Small intestine (tissue), 16 donors: ENCODE data around the gene PLAAT5. TPM values are rescaled to one million over a fixed set of nuclear protein-coding genes. Genes with fewer than 3 reads are reported as not detected.

Experiments
- DNase-seq, 2 donors: peaks; one replicate each; pipeline versions ENCODE4 v3.0.0 to v3.0.0-alpha.2; 2013
- FAIRE-seq: peaks from 2 replicates; lab custom pipeline; 2012; peaks lifted over from hg19 to GRCh38; lab: Jason Lieb, UNC
- H3K27ac ChIP-seq, 3 donors: one replicate each; pipeline ENCODE4 v1.5.1; 2013; ENCODE audit warnings: low read length in 2 of 3, mild to moderate bottlenecking in 2 of 3, control low read depth in 1 of 3, inconsistent platforms in 1 of 3, low read depth in 1 of 3, moderate library complexity in 1 of 3
- H3K27me3 ChIP-seq, 3 donors: one replicate each; pipeline ENCODE4 v1.6.1; 2013; ENCODE audit warnings: low read length in 3 of 3, inconsistent platforms in 1 of 3; ENCODE audit not compliant: control insufficient read depth in 3 of 3, insufficient read depth in 3 of 3
- H3K36me3 ChIP-seq, 3 donors: one replicate each; pipeline ENCODE4 v1.6.1; 2013; ENCODE audit warnings: low read length in 3 of 3, inconsistent platforms in 1 of 3, low read depth in 1 of 3, mild to moderate bottlenecking in 1 of 3, moderate library complexity in 1 of 3; ENCODE audit not compliant: control insufficient read depth in 3 of 3, insufficient read depth in 2 of 3
- H3K4me1 ChIP-seq, 3 donors: one replicate each; pipeline ENCODE4 v1.6.1; 2013; ENCODE audit warnings: low read length in 2 of 3, inconsistent platforms in 1 of 3, low read depth in 1 of 3, mild to moderate bottlenecking in 1 of 3, moderate library complexity in 1 of 3; ENCODE audit not compliant: control insufficient read depth in 3 of 3, insufficient read depth in 2 of 3
- H3K4me3 ChIP-seq, 3 donors: one replicate each; pipeline ENCODE4 v1.5.1; 2013; ENCODE audit warnings: low read length in 3 of 3, control low read depth in 1 of 3, inconsistent platforms in 1 of 3, low read depth in 1 of 3, mild to moderate bottlenecking in 1 of 3, moderate library complexity in 1 of 3
- H3K9me3 ChIP-seq, 2 donors: one replicate each; pipeline ENCODE4 v1.6.1; 2013; ENCODE audit warnings: low read depth in 1 of 2, low read length in 1 of 2; ENCODE audit not compliant: control insufficient read depth in 2 of 2, insufficient read depth in 1 of 2
- WGBS, 3 donors: extraction: QIAGEN DNeasy Blood & Tissue Kit; methylation state at CpG; one replicate each; pipeline ENCODE4 v1.1.7; 2013; 5-methylcytosine and 5-hydroxymethylcytosine counted together
- long read RNA-seq, 10 donors: transcript quantifications; one replicate each; lab custom pipeline, GENCODE V29; 2026
- polyA plus RNA-seq, 4 donors: library from polyadenylated mRNA; stranded (reverse) in 3 of 4; unstranded in 1 of 4; fragments of 200-250 nt in 3 of 4; fragments of 120-200 nt in 1 of 4; gene quantifications; one replicate each; pipeline versions ENCODE4 v1.2.1 to v1.2.3, GENCODE V29; 2013
- donor health status: healthy with polysubstance abuse.
- donor health status: control.
- donor health status: control.
- donor health status: Bipolar disorder and iron deficiency.
- donor health status: healthy.

Gene PLAAT5, protein sequence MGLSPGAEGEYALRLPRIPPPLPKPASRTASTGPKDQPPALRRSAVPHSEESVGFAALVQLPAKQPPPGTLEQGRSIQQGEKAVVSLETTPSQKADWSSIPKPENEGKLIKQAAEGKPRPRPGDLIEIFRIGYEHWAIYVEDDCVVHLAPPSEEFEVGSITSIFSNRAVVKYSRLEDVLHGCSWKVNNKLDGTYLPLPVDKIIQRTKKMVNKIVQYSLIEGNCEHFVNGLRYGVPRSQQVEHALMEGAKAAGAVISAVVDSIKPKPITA
- polyA plus RNA-seq: 1 to 10 TPM in 1 of 4 donors, under 1 TPM in 2, not detected in 1; 0.09 to 2.7 (median 1.00) TPM
- long read RNA-seq, donor 1, partial matches to known transcripts: 29 of 29 reads
- long read RNA-seq, donor 1, other reads (novel, unspliced or antisense): 0 of 29 reads
- long read RNA-seq, donor 2: 0 reads
- long read RNA-seq, donor 3, partial matches to known transcripts: 40 of 40 reads
- long read RNA-seq, donor 3, other reads (novel, unspliced or antisense): 0 of 40 reads
- long read RNA-seq, donor 4: 0 reads
- long read RNA-seq, donor 5, partial matches to known transcripts: 6 of 6 reads
- long read RNA-seq, donor 5, other reads (novel, unspliced or antisense): 0 of 6 reads
- long read RNA-seq, donor 6, partial matches to known transcripts: 12 of 22 reads
- long read RNA-seq, donor 6, other reads (novel, unspliced or antisense): 10 of 22 reads
- long read RNA-seq, donor 7: 0 reads
- long read RNA-seq, donor 8: 0 reads
- long read RNA-seq, donor 9, partial matches to known transcripts: 5 of 5 reads
- long read RNA-seq, donor 9, other reads (novel, unspliced or antisense): 0 of 5 reads
- long read RNA-seq, donor 10, partial matches to known transcripts: 30 of 30 reads
- long read RNA-seq, donor 10, other reads (novel, unspliced or antisense): 0 of 30 reads

DNA sequence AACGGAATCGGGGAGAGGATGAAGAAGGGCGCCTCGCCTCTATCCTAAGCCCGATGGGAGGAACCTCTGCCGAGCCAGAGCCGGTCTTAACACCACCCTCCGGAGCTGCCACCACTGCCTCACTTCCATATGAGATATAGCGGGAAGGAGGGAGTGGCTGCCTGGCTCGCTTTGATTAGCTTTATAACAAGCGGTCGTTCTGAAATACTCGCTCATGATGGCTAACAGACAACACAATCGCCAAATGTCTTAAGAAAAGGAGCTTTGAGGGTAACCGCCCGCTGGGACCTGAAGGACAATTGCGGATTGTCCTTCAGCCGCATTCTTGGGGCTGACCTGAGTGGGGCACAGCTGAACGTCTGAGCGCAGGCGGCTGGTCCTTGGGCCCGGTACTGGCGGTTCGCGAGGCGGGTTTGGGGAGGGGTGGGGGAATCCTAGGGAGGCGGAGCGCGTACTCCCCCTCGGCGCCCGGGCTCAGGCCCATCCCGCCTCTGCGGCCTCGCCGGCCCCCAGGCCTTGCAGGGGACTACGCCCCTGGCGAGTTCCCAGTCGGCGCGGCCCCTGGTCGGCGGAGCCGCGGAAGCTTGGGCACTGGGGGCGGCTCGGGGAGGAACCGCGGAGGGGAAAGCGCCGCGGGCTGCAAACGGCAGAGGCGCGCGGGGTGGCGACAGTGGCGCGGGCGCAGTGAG is at the start of gene PLAAT5:
PLAAT5 (minus strand) TSS at position 617 of the 689 bp plus-strand sequence; CDS start at position 484, 133 bp downstream.
- 6 to 8% (median 7%) methylated on average over 60 of the region's 60 CpGs for WGBS, 3 donors
- Histone ChIP-seq H3K27ac (peak within 1 kb of the TSS in 1 of 3 donors; percentile 58), H3K36me3 (no peaks in the 10 kb centered on the region), H3K9me3 (no peaks in the 10 kb centered on the region), H3K27me3 (peaks cover 0 to 19% (median 2%) of the 10 kb centered on the region in 3 donors), H3K4me3 (peak within 1 kb of the TSS in 2 of 3 donors; percentile 46 to 48), H3K4me1 (peaks cover 2 to 5% (median 2%) of the 10 kb centered on the region in 3 donors)
- DNase-seq: peak in 1 of 2 donors; percentile 42
- FAIRE-seq: no peak

DNA sequence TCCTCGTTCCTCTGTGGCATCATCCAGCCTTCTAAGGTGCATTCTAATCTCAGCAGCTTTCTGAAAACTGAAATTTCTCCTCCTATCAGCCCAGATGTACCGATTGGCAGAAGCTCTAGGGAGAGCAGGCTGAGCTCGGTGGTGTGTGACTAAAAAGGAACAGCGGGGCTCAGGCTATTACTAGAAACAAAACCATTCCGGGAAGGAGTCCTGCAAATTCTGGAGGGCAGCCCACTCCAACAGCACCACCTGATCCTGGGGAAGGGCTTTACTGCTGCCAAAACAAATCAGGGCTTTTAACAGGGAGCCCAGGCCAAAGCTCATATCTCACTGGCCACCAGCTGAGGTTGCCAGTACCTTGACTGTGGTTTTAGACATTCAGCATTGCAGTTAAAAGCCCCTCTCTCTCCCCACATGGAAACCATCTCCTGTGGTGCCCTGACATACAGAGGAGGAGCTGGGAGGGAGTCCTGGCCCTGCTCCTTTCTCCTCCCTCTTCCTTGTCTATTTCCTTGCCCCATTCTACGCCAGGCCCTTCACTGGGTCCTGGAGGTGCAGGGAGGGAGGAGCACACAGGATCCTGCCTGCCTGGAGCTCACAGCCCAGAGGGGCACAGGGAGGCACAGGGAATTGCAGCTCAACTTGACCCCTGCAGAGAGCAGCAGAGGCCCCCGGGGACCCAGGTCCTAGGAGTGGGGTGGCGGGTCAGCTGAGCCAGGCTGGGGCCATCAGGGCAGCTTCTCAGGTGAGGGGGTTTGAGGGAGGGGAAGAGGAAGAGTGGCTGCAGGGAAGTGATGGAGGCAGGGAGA is 46.5 kb upstream of the PLAAT5 start:
- FAIRE-seq (no peak), DNase-seq (peak in 1 of 2 donors; percentile 28)
- peak overlapping the region; percentile 67 to 97 (median 83) for H3K27ac ChIP-seq
- H3K4me3 ChIP-seq: peak overlapping the region; percentile 28 to 76 (median 67)
- no peaks in the 10 kb centered on the region for H3K9me3 ChIP-seq
- H3K27me3 ChIP-seq: no peaks in the 10 kb centered on the region
- peaks cover 0 to 2% (median 0%) of the 10 kb centered on the region in 3 donors for H3K36me3 ChIP-seq
- WGBS, 3 donors: 17 to 29% (median 22%) methylated on average over 7 to 8 of the region's 8 CpGs
- H3K4me1 ChIP-seq: peaks cover 6 to 19% (median 16%) of the 10 kb centered on the region in 3 donors

DNA sequence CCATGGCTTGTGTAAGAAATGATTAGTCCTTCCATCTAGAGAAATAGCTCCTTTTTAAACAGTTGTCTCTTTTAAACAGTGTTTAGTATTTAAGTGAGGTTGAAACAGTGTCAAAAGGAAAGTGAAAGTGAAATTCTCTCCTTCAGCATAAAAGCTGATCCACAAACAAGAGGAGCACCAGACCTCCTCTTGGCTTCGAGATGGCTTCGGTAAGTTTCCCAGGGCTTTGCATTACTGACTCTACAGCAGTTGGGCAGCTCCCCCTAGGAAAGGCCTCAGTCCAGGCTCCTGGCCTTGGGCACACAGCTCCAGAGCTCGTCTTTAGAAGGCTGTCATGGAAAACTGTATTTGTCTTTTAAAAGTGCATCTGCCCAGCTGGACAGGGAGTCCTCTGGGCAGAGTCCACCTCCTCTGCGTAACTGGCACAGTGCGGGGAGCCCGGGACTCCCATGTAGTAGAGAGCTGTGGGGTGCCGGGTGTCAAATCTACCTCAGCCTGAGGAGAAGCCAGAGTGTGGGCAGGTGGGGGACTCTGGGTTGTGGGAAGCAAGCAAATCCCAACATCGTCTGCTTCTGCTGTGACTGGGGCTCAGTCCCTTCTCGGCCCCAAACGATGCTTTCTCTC is 45.8 kb upstream of the PLAAT5 start, which contains the start of gene PLAAT4:
PLAAT4 (plus strand) TSS at position 140 of the 624 bp plus-strand sequence; CDS start at position 201, 61 bp downstream.
- DNase-seq: peak; percentile 72 to 82
- 1 to 9% (median 7%) methylated on average over 10 of the region's 10 CpGs for WGBS, 3 donors

DNA sequence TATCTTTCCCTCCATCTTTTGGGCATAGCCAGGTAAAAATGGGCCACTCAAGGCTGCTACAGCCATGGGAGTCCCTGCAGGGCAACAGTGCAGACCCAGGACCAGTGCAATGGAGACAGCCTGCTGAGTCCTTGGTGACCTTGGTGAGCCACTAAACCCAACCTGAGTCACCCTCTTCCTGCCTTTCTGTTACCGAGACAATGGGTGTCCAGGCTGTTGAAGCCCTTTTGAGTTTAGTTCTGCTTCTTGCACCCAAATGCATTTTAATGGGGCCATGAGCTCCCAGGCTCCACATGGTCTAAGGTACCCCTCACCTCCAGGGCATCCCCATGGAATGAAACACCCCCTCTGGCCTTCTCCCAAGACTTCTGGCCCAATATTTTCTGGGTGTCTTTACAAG is 44.8 kb upstream of the PLAAT5 start:
- H3K27me3 ChIP-seq: no peaks in the 10 kb centered on the region
- H3K36me3 ChIP-seq: peaks cover 0 to 2% (median 0%) of the 10 kb centered on the region in 3 donors
- WGBS, 3 donors: 77 to 84% (median 83%) methylated on average over 1 of the region's 1 CpG
- peak overlapping the region; percentile 35 to 97 (median 83) for H3K27ac ChIP-seq
- FAIRE-seq: no peak
- no peak for DNase-seq
- H3K4me1 ChIP-seq: peaks cover 6 to 22% (median 16%) of the 10 kb centered on the region in 3 donors
- H3K9me3 ChIP-seq: no peaks in the 10 kb centered on the region
- no peak overlapping the region for H3K4me3 ChIP-seq

More for the DNA sequence above, 45.8 kb upstream of the PLAAT5 start, which contains the start of gene PLAAT4:
- no peaks in the 10 kb centered on the region for H3K27me3 ChIP-seq
- no peak for FAIRE-seq
- H3K27ac ChIP-seq: peak within 1 kb of the TSS; percentile 67 to 97 (median 83)
- peak within 1 kb of the TSS; percentile 28 to 76 (median 67) for H3K4me3 ChIP-seq
- H3K9me3 ChIP-seq: no peaks in the 10 kb centered on the region
- H3K4me1 ChIP-seq: peaks cover 6 to 19% (median 16%) of the 10 kb centered on the region in 3 donors
- peaks cover 0 to 2% (median 0%) of the 10 kb centered on the region in 3 donors for H3K36me3 ChIP-seq

DNA sequence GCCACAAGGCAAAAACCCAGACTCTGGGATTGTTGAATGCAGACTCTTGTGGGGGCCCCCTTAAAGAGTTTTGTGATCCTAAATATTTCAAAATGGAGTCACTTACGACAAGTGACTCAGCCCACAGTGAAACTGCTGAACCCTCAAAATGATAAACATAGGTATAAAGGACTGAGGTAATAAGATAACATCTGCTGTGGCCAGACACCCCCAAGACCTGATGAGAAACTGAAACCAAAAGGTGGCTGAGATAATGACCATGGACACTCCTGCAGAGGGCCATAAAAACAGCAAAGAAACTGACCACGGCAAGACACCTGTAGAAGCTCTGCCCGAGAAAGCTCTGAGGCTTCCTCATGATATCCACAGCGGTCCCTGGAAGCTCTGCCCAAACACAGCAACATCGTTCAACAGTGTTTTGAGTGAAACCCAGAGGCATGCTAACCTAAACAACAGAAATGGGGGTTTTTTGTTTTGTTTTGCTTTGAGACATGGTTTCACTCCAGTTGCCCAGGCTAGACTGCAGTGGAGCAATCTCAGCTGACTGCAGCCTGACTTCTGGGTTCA is 44.0 kb upstream of the PLAAT5 start:
- H3K4me1 ChIP-seq: peaks cover 6 to 22% (median 16%) of the 10 kb centered on the region in 3 donors
- FAIRE-seq (no peak), DNase-seq (peak in 1 of 2 donors; percentile 43)
- no peaks in the 10 kb centered on the region for H3K27me3 ChIP-seq
- H3K27ac ChIP-seq: peak overlapping the region; percentile 35 to 97 (median 83)
- WGBS, 3 donors: 46 to 64% (median 61%) methylated on average over 5 of the region's 5 CpGs
- no peak overlapping the region for H3K4me3 ChIP-seq
- no peaks in the 10 kb centered on the region for H3K9me3 ChIP-seq
- peaks cover 0 to 2% (median 0%) of the 10 kb centered on the region in 3 donors for H3K36me3 ChIP-seq

DNA sequence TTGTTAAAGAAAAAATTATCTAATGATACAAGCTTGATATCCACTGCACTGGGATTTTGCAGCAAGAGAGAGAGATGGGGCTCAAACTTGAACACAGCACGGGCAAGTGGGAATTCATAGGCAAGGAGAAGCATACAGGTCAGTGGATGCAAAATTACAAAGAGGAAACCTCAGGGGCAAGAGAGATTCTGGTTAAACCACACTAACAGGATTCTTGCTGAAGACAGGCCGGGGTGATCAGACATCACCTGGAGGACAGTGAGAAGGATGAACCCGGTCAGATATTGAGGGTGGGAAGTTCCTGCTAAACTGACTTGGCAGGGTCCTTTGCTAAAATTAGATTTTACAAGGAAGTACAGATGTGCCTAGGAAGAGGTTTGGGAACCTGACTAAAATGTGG is 43.1 kb upstream of the PLAAT5 start:
- H3K9me3 ChIP-seq: no peaks in the 10 kb centered on the region
- H3K36me3 ChIP-seq: no peaks in the 10 kb centered on the region
- no peaks in the 10 kb centered on the region for H3K27me3 ChIP-seq
- FAIRE-seq (no peak), DNase-seq (no peak)
- H3K4me1 ChIP-seq: peaks cover 6 to 23% (median 16%) of the 10 kb centered on the region in 3 donors
- no peak overlapping the region for H3K4me3 ChIP-seq
- peak overlapping the region in 2 of 3 donors; percentile 34 to 73 for H3K27ac ChIP-seq
- 59 to 82% (median 71%) methylated on average over 3 of the region's 3 CpGs for WGBS, 3 donors
